GM10847 (cell line): Measurements from ENCODE around the gene DAB2.

Experiments
- POLR2A ChIP-seq: IDR thresholded peaks from 2 replicates; pipeline ENCODE4 v1.6.1; 2011; ENCODE audit not compliant: insufficient read length; ENCODE audit errors: extremely low read depth

The DAB2 gene

DNA sequence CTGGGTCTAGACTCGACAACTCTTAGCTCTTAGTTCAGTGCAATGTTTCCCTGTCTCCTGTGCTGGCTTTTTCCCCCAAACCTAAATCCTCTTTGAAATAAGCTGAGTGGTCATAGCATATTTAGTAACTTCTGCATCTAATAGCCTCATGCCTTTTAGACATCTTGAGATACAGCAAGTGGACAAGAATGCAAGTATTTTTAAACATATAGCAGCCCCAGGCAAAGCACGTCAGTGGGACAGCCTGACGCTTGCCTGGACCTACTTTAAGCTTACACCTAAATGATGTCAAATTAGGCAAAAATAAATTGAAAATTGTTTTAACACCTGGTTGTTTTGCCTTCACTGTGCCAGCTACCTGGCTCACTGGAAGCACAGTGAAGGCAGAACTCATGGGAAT is 68.5 kb downstream of the DAB2 start:
- TF ChIP-seq POLR2A, result no peak

DNA sequence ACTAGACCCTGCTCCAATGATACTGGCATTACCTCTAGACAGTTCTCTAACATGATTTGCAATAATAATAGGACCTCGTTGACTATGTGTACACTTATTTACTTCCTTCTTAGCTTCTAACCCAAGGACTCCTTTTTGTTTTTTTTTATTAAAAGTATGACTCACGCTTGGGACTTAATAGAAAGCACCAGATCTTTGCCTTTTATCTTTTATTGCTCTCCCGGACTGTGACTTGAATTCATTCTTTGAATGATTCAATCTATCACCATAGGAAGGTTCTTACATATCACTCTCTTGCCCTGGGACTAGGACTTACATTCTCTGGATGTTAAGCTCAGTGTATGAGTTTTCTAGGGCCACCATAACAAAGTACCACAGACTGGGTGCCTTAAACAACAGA is 69.5 kb downstream of the DAB2 start:
- no peak for TF ChIP-seq POLR2A

DNA sequence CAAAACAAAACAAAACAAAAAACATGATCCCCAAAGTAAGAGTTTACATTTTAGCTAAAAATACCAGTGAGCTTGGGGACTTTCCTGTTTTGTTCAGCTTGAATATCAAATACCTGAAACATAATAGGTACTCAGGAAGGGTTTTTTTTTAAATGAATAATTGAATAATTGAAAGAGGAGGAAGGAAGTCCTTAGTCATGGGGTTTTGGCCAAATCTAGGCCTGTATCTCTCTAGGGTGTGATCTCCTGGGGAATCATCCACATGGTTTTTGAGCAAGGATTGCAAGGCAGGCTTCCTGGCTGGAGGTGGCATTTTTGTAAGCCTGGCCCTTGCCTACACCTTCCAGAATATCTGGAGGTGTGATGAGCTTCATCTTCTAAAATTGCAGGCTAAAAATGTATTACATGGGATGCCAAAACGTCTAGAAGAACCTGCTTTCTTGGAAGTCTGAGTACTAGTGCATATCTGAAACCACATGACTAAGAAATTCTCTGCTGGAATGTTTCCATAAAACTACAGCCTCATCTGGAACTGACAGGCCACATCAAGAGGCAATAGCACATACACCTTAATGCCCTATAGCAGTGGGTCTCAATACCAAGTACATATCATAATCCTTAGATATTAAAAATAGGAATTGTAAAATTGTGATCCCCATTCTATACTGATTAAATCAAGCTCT is 70.9 kb downstream of the DAB2 start:
- no peak for TF ChIP-seq POLR2A

DNA sequence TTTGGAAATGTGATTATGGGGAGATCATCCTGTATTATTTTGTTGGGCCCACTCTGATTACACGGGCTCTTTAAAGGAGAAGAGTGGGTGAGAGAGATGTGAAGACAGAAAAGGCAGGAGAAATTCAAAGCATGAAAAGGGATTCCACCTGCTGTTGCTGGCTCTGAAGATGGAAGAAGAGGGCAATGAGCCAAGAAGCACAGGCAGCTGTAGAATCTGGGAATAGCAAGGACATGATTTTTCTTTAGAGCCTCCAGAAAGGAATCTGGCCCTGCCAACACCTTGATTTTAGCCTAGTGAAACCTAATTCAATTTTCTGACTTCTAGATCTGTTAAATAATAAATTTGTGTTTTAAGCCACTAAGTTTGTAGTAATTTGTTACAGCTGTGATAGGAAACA is 71.8 kb downstream of the DAB2 start:
- TF ChIP-seq POLR2A, result no peak

DNA sequence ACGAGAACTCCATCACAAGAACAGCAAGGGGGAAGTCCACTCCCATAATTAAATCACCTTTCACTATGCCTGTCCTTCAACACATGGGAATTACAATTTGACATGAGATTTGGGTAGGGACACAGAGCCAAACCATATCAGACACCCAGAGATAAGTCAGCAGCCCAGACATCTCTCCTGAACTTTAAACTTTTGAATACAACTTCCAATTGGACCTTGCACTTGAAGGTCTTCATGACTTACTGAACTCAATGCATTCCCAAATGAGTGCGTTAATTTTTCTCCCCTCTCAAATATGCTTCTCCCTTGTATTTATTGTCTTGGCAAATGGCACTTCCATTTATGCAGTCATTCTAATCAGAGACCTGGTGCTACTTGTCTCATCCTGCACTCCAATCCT is 72.6 kb downstream of the DAB2 start:
- TF ChIP-seq POLR2A, result no peak

- TF ChIP-seq POLR2A, result no peak
Observed at GRCh38 chr5:39349484-39349883, 75.3 kb downstream of the DAB2 start.

GRCh38 chr5:39342460-39342859 is 82.3 kb downstream of the DAB2 start:
- TF ChIP-seq POLR2A, result no peak

DNA sequence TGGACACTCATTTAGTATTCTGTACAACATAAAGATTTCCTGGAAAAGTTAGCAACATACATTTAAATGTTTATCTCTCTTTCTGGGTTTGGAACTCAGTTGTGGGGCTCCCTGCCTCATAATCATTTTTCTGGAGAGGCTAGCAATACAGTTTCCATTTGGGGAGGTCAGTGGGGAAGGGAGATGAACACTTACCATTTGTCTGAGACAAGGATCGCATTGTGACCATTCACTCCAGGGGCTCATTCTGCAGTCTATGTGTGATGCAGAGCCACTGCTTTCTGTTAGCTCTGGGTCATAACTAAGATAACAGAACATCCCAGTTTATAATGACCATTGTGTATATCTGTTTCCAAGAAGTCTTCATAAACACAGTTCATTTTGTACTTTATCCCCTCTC is 82.9 kb downstream of the DAB2 start:
- no peak for TF ChIP-seq POLR2A

GRCh38 chr5:39340506-39340905 is 84.3 kb downstream of the DAB2 start:
- no peak for TF ChIP-seq POLR2A

GRCh38 chr5:39337252-39337915 is 87.4 kb downstream of the DAB2 start:
- TF ChIP-seq POLR2A, result no peak

- no peak for TF ChIP-seq POLR2A
Observed at GRCh38 chr5:39333104-39333503, 91.7 kb downstream of the DAB2 start.

GRCh38 chr5:39331861-39332381 is 92.9 kb downstream of the DAB2 start:
- no peak for TF ChIP-seq POLR2A

- TF ChIP-seq POLR2A, result no peak
Observed at GRCh38 chr5:39328731-39329130, 96.0 kb downstream of the DAB2 start.

GRCh38 chr5:39323542-39323941 is 101.2 kb downstream of the DAB2 start:
- TF ChIP-seq POLR2A, result no peak
